ENCODE measurements around the gene ICAM1. TPM values are rescaled to one million over a fixed set of nuclear protein-coding genes. Genes with fewer than 3 reads are reported as not detected.

The ICAM1 gene
- total RNA-seq, 2 experiments from 2014 or later = 35.5 to 37.2 TPM

Small RNA genes lying within 50 kb of the gene (microRNA-seq; reads per million reads assigned to microRNA genes)
- not detected for gene MIR4322 (ENCODE audit: borderline microRNAs expressed, borderline replicate concordance)

Other genes with a start within 250 kb of the ICAM1 start
- 10 to 100 TPM; 45.6 to 49.5 TPM for gene SHFL, start 184.8 kb upstream of the ICAM1 start, total RNA-seq
- gene ANGPTL6, start 168.4 kb upstream of the ICAM1 start, total RNA-seq = 10 to 100 TPM; 11.8 to 12.0 TPM
- gene PPAN, start 164.8 kb upstream of the ICAM1 start, total RNA-seq = 100 to 1,000 TPM; 165 to 171 TPM
- 10 to 100 TPM; 59.0 to 62.1 TPM for gene P2RY11, start 159.4 kb upstream of the ICAM1 start, total RNA-seq
- 100 to 1,000 TPM; 275 to 286 TPM for gene EIF3G, start 151.2 kb upstream of the ICAM1 start, total RNA-seq
- 100 to 1,000 TPM; 372 to 379 TPM for gene DNMT1, start 76.2 kb upstream of the ICAM1 start, total RNA-seq
- gene S1PR2, start 39.8 kb upstream of the ICAM1 start, total RNA-seq = 1 to 10 TPM; 6.3 to 6.6 TPM
- gene MRPL4, start 18.9 kb upstream of the ICAM1 start, total RNA-seq = 100 to 1,000 TPM; 151 to 153 TPM
- under 1 TPM; 0.36 to 0.54 TPM for gene ICAM4, start 15.8 kb downstream of the ICAM1 start, total RNA-seq
- 1 to 10 TPM; 5.0 to 5.3 TPM for gene ICAM5, start 18.8 kb downstream of the ICAM1 start, total RNA-seq
- 1 to 10 TPM; 3.2 to 3.7 TPM for gene ZGLP1, start 38.7 kb downstream of the ICAM1 start, total RNA-seq
- 10 to 100 TPM in 1 of 2 experiments, 1 to 10 TPM in 1; 8.1 to 14.3 TPM for gene FDX2, start 44.9 kb downstream of the ICAM1 start, total RNA-seq
- gene RAVER1, start 62.4 kb downstream of the ICAM1 start, total RNA-seq = 100 to 1,000 TPM; 105 to 111 TPM
- gene ICAM3, start 68.5 kb downstream of the ICAM1 start, total RNA-seq = 100 to 1,000 TPM; 106 to 107 TPM
- gene TYK2, start 109.5 kb downstream of the ICAM1 start, total RNA-seq = 100 to 1,000 TPM; 143 TPM
- gene CDC37, start 132.4 kb downstream of the ICAM1 start, total RNA-seq = 100 to 1,000 TPM; 236 to 238 TPM
- gene PDE4A, start 149.4 kb downstream of the ICAM1 start, total RNA-seq = 10 to 100 TPM; 24.6 to 25.5 TPM
- 10 to 100 TPM; 44.7 to 55.0 TPM for gene KEAP1, start 232.2 kb downstream of the ICAM1 start, total RNA-seq
- gene S1PR5, start 246.3 kb downstream of the ICAM1 start, total RNA-seq = 1 to 10 TPM in 1 of 2 experiments, under 1 TPM in 1; 0.81 to 1.1 TPM